Liver (tissue), 9 donors: Measurements from ENCODE around the gene HMX2. TPM values are rescaled to one million over a fixed set of nuclear protein-coding genes. Genes with fewer than 3 reads are reported as not detected.

Experiments
- DNase-seq: peaks from one replicate; pipeline ENCODE4 v3.0.0-alpha.2; 2017; ENCODE audit warnings: low spot score
- H3K27ac ChIP-seq, 2 donors: one replicate each; pipeline ENCODE4 v1.7.0; 2013; ENCODE audit warnings: inconsistent platforms in 2 of 2, low read length in 2 of 2, control low read depth in 1 of 2, low read depth in 1 of 2, mild to moderate bottlenecking in 1 of 2
- H3K27me3 ChIP-seq, 4 donors: one replicate each; pipeline versions ENCODE4 v1.6.1 to v1.7.0; 2013; ENCODE audit warnings: low read length in 3 of 4, inconsistent platforms in 1 of 4, mild to moderate bottlenecking in 1 of 4, moderate library complexity in 1 of 4; ENCODE audit not compliant: control insufficient read depth in 4 of 4, insufficient read depth in 4 of 4
- H3K36me3 ChIP-seq, 4 donors: one replicate each; pipeline versions ENCODE4 v1.6.1 to v1.7.0; 2013; ENCODE audit warnings: low read length in 3 of 4, mild to moderate bottlenecking in 3 of 4, low read depth in 1 of 4, moderate library complexity in 1 of 4; ENCODE audit not compliant: control insufficient read depth in 4 of 4, insufficient read depth in 3 of 4
- H3K4me1 ChIP-seq, 4 donors: one replicate each; pipeline versions ENCODE4 v1.6.1 to v1.7.0; 2013; ENCODE audit warnings: low read length in 3 of 4, mild to moderate bottlenecking in 3 of 4, moderate library complexity in 1 of 4; ENCODE audit not compliant: control insufficient read depth in 4 of 4, insufficient read depth in 4 of 4
- H3K4me3 ChIP-seq, 3 donors: one replicate each; pipeline versions ENCODE4 v1.6.1 to v1.7.0; 2013; ENCODE audit warnings: low read length in 3 of 3, control low read depth in 1 of 3, low read depth in 1 of 3, mild to moderate bottlenecking in 1 of 3
- H3K9ac ChIP-seq, 2 donors: one replicate each; pipeline ENCODE4 v1.7.0; 2013; ENCODE audit warnings: low read length in 2 of 2, mild to moderate bottlenecking in 2 of 2, moderate library complexity in 2 of 2, control low read depth in 1 of 2, low read depth in 1 of 2
- H3K9me3 ChIP-seq, 4 donors: one replicate each; pipeline versions ENCODE4 v1.6.1 to v1.7.0; 2013; ENCODE audit warnings: low read length in 3 of 4; ENCODE audit not compliant: control insufficient read depth in 4 of 4
- CTCF ChIP-seq: fragments of 150-350 bp; IDR thresholded peaks from 2 replicates; pipeline ENCODE4 v1.5.1; 2017; ENCODE audit warnings: improper control_type of control experiment, low read depth, low read length; ENCODE audit not compliant: missing input control
- EGR1 ChIP-seq, 2 donors: IDR thresholded peaks; 2 replicates each; pipeline ENCODE4 v1.6.1; 2016 to 2018; ENCODE audit warnings: antibody characterized with exemption in 2 of 2, low read depth in 2 of 2
- GABPA ChIP-seq, 2 donors: IDR thresholded peaks in 1 of 2; conservative IDR thresholded peaks in 1 of 2; 2 replicates each; pipeline ENCODE4 v1.6.1; 2016; ENCODE audit warnings: antibody characterized with exemption in 2 of 2, mild to moderate bottlenecking in 1 of 2, moderate library complexity in 1 of 2
- HNF4A ChIP-seq, 2 donors: conservative IDR thresholded peaks; 2 replicates each; pipeline ENCODE4 v1.6.1; 2016; ENCODE audit warnings: antibody characterized with exemption in 2 of 2, mild to moderate bottlenecking in 2 of 2
- HNF4G ChIP-seq: IDR thresholded peaks from 2 replicates; pipeline ENCODE4 v1.6.1; 2016; ENCODE audit warnings: antibody characterized with exemption
- MAX ChIP-seq: IDR thresholded peaks from 2 replicates; pipeline ENCODE4 v1.6.1; 2016; ENCODE audit warnings: antibody characterized with exemption
- NR2F2 ChIP-seq: IDR thresholded peaks from 2 replicates; pipeline ENCODE4 v1.6.1; 2016; ENCODE audit warnings: antibody characterized with exemption
- RAD21 ChIP-seq, 2 donors: IDR thresholded peaks; 2 replicates each; pipeline ENCODE4 v1.6.1; 2016; ENCODE audit warnings: antibody characterized with exemption in 2 of 2, mild to moderate bottlenecking in 2 of 2
- REST ChIP-seq: IDR thresholded peaks from 2 replicates; pipeline ENCODE4 v1.6.1; 2016; ENCODE audit warnings: antibody characterized with exemption, mild to moderate bottlenecking
- RXRA ChIP-seq, 2 donors: IDR thresholded peaks; 2 replicates each; pipeline ENCODE4 v1.6.1; 2017 to 2018; ENCODE audit warnings: antibody characterized with exemption in 2 of 2, mild to moderate bottlenecking in 1 of 2
- TAF1 ChIP-seq: conservative IDR thresholded peaks from 2 replicates; pipeline ENCODE4 v1.6.1; 2016; ENCODE audit warnings: antibody characterized with exemption, mild to moderate bottlenecking
- YY1 ChIP-seq: IDR thresholded peaks from 2 replicates; pipeline ENCODE4 v1.6.1; 2016; ENCODE audit warnings: antibody characterized with exemption, mild to moderate bottlenecking
- WGBS: extraction: QIAGEN DNeasy Blood & Tissue Kit; methylation state at CpG from one replicate; pipeline ENCODE4 v1.1.7; 2013; 5-methylcytosine and 5-hydroxymethylcytosine counted together
- polyA plus RNA-seq, 2 donors: library from polyadenylated mRNA; stranded (reverse) in 1 of 2; unstranded in 1 of 2; fragments of 200-250 nt in 1 of 2; fragments of >200 nt in 1 of 2; fragmentation: Nextera tagmentation in 1 of 2; extraction: Ambion mirVana in 1 of 2; gene quantifications; one replicate each; pipeline versions ENCODE4 v1.2.1 to v1.2.3, GENCODE V29; 2013 to 2015
- total RNA-seq, 2 donors: library from RNA; depleted of rRNA; stranded (reverse); fragments of >200 nt; gene quantifications; one replicate each; pipeline ENCODE4 v1.2.3, GENCODE V29; 2014
- donor health status: healthy.
- donor health status: healthy.
- donor health status: healthy.
- donor health status: healthy.
- donor health status: healthy.

Gene HMX2
- total and polyA plus RNA-seq, 4 donors: not detected

GRCh38 chr10:123143162-123143824 is 4.6 kb upstream of the HMX2 start (continued):
- TF ChIP-seq REST: no peak
- no peak for TF ChIP-seq YY1
- no peak for TF ChIP-seq HNF4G

GRCh38 chr10:123143825-123144168 is 4.1 kb upstream of the HMX2 start:
- WGBS: 13% methylated on average over 10 of the region's 10 CpGs
- H3K36me3 ChIP-seq: no peaks in the 10 kb centered on the region
- DNase-seq: no peak
- H3K27me3 ChIP-seq: peaks cover 16 to 44% (median 29%) of the 10 kb centered on the region in 4 donors
- no peak overlapping the region for H3K9ac ChIP-seq
- H3K9me3 ChIP-seq: no peaks in the 10 kb centered on the region
- H3K4me3 ChIP-seq: no peak overlapping the region
- H3K4me1 ChIP-seq: peaks cover 2 to 18% (median 6%) of the 10 kb centered on the region in 4 donors
- no peak for TF ChIP-seq HNF4G
- no peak for TF ChIP-seq EGR1 (IDR thresholded peaks at IDR 0.05; ENCODE audit: low read depth in 2 of 2)
- TF ChIP-seq MAX: no peak
- no peak for TF ChIP-seq GABPA (IDR thresholded peaks at IDR 0.05 in 1 of 2, conservative IDR thresholded peaks at IDR 0.05 in 1 of 2)
- TF ChIP-seq RXRA (IDR thresholded peaks at IDR 0.05): no peak
- TF ChIP-seq TAF1: no peak
- no peak overlapping the region for H3K27ac ChIP-seq

- H3K9ac ChIP-seq: no peak overlapping the region
- no peaks in the 10 kb centered on the region for H3K36me3 ChIP-seq
- no peak for TF ChIP-seq RAD21 (IDR thresholded peaks at IDR 0.05)
- TF ChIP-seq NR2F2: no peak
- TF ChIP-seq HNF4G: no peak
- no peak for TF ChIP-seq CTCF
- no peak for TF ChIP-seq HNF4A (conservative IDR thresholded peaks at IDR 0.05)
- no peak for DNase-seq
- WGBS: 4% methylated on average over 29 of the region's 29 CpGs
- no peak overlapping the region for H3K4me3 ChIP-seq
- H3K4me1 ChIP-seq: peaks cover 3 to 25% (median 7%) of the 10 kb centered on the region in 4 donors
- no peak overlapping the region for H3K27ac ChIP-seq
- H3K9me3 ChIP-seq: no peaks in the 10 kb centered on the region
- peaks cover 16 to 46% (median 30%) of the 10 kb centered on the region in 4 donors for H3K27me3 ChIP-seq
These were observed 3.0 kb upstream of the HMX2 start for GRCh38 chr10:123144697-123145541.
